Kidney epithelial cell (primary cell): ENCODE measurements around the gene SELENOP. TPM values are rescaled to one million over a fixed set of nuclear protein-coding genes. Genes with fewer than 3 reads are reported as not detected.
"Not testable (repeated sequence)": the region's sequence is repeated elsewhere in the genome, so short reads cannot be mapped to it uniquely, and the experiment has no call there.

Source experiments
- DNase-seq: peaks from one replicate; pipeline ENCODE4 v3.0.0-alpha.2; 2010; ENCODE audit warnings: low read depth
- H3K27me3 ChIP-seq: 2 replicates; pipeline ENCODE4 v1.6.0; 2011; ENCODE audit warnings: low read length; ENCODE audit not compliant: control insufficient read depth, insufficient read depth
- H3K36me3 ChIP-seq: 2 replicates; pipeline ENCODE4 v1.5.1; 2011; ENCODE audit warnings: low read length; ENCODE audit not compliant: control insufficient read depth, insufficient read depth
- H3K4me3 ChIP-seq: 2 replicates; pipeline ENCODE4 v1.5.1; 2011; ENCODE audit warnings: low read depth, mild to moderate bottlenecking, control low read depth, low read length
- total RNA-seq: library from RNA; depleted of rRNA; stranded (reverse); fragments of >200 nt; gene quantifications from 2 replicates; pipeline ENCODE4 v1.2.3, GENCODE V29; 2015
- TF ChIP-seq, protein P1 (sequence below): IDR thresholded peaks from 2 replicates; pipeline ENCODE4 v1.5.1; 2011; ENCODE audit warnings: mild to moderate bottlenecking, moderate library complexity, low read length, control low read depth, inconsistent platforms; ENCODE audit not compliant: insufficient read depth, poor library complexity, severe bottlenecking

SELENOP gene
- total RNA-seq, 1 donor from 2014 or later = 14.1 TPM

DNA sequence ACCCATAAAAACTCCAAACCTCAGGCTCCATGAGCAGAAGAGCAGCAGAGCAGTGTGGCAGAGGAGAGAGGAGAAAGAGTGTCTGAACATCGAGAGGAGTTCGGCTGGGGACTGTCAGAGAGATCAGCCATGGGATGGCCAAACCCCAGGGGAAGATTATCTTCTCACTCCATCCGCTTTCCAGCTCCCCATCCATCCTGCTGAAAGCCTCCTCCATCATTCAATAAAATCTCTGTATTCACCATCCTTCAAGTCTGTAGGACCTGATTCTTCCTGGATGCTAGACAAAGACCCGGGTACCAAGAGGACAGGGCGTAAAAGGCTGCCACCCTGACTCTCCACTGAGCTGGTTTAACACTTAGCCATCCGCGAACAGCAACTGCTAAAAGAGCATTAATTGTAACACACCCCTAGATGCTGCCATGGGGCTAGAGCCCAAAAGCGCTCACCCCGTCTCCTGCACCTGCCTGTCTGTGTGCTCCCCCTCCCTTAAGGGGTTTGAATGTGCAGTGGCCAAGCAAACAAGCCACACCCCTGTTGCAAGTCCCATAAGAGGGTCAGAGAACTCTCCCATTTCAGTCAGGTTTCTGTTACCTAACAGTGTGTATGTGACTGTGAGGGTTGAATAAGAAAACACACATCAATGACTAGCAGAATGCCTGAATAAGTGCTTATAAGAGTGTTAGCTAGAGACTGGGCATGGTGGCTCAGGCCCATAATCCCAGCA lies 13.9 kb upstream of the SELENOP start:
- Histone ChIP-seq H3K36me3 (no peaks in the 10 kb centered on the region), H3K4me3 (no peak overlapping the region), H3K27me3 (no peaks in the 10 kb centered on the region)
- TF ChIP-seq, protein P1, sequence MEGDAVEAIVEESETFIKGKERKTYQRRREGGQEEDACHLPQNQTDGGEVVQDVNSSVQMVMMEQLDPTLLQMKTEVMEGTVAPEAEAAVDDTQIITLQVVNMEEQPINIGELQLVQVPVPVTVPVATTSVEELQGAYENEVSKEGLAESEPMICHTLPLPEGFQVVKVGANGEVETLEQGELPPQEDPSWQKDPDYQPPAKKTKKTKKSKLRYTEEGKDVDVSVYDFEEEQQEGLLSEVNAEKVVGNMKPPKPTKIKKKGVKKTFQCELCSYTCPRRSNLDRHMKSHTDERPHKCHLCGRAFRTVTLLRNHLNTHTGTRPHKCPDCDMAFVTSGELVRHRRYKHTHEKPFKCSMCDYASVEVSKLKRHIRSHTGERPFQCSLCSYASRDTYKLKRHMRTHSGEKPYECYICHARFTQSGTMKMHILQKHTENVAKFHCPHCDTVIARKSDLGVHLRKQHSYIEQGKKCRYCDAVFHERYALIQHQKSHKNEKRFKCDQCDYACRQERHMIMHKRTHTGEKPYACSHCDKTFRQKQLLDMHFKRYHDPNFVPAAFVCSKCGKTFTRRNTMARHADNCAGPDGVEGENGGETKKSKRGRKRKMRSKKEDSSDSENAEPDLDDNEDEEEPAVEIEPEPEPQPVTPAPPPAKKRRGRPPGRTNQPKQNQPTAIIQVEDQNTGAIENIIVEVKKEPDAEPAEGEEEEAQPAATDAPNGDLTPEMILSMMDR = no peak
- no peak for DNase-seq

DNA sequence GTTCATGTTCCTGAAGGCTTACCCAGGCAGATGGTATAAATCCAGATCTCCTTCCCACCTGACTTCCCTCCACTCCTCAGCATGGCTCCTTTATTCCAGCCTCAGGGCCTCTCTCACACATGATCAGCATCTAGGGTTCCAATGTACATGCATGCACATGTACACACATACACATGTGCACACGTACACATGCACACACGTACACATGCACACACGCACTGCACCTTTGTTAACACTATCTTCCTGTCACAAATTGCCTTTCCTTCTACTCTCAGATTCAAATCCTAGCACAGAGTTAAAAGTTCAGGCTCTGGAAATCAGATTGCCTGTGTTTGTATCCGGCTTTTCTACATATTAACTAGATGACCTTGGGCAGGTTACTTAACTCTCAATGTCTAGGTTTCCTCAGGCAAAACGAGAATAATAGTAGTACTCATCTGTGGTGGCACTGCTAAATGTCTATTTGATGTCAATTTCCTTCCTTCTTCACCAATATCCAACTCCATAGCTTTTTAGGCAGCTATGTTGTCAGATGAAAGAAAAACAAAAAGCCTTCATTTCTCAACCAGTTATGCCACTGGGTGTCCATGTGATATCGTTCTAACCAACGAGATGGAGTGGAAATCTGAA lies 12.8 kb upstream of the SELENOP start:
- H3K36me3 ChIP-seq = no peaks in the 10 kb centered on the region
- H3K27me3 ChIP-seq = no peaks in the 10 kb centered on the region
- no peak for DNase-seq
- TF ChIP-seq, protein P1 = no peak
- no peak overlapping the region for H3K4me3 ChIP-seq

DNA sequence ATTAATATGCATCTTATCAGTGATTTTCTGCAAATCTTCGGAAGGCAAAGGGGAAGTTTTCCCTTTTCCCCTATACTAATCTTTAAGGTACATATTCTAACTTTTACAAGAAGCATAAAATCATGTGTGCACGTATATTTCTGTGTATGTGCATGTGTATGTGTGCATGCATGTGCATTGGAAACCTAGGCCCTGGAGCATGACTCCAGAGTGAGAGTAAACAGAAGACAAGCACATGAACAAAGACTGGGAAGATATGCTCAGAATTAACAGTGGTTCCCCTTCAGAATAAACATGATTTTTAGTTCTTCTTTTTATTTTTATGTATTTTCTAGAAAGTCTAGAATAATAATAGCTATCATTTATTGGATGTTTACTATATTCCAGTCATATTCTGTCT lies 10.9 kb upstream of the SELENOP start:
- TF ChIP-seq, protein P1 = no peak
- Histone ChIP-seq H3K4me3 (no peak overlapping the region), H3K27me3 (no peaks in the 10 kb centered on the region), H3K36me3 (no peaks in the 10 kb centered on the region)
- DNase-seq = no peak

DNA sequence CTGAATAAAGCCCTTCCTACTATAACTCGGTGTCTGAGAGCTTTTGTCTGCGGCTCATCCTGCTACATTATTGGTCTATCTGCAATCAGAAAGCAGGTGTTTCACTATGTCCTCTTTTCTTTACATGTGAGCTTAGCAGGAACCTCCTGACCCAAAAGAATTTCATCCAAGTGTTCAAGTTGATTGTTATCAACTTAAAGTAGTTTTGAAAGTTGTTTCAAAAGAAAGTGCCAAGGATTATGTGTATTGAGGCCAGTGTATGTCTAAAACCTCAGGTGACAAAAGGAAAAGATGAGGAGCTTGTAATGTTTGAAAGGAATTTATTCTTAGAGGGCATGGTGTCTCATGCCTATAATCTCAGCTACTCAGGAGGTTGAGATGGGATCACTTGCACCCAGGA lies 8.1 kb upstream of the SELENOP start:
- Histone ChIP-seq H3K4me3 (no peak overlapping the region), H3K36me3 (no peaks in the 10 kb centered on the region), H3K27me3 (no peaks in the 10 kb centered on the region)
- TF ChIP-seq, protein P1 = no peak
- DNase-seq = no peak

DNA sequence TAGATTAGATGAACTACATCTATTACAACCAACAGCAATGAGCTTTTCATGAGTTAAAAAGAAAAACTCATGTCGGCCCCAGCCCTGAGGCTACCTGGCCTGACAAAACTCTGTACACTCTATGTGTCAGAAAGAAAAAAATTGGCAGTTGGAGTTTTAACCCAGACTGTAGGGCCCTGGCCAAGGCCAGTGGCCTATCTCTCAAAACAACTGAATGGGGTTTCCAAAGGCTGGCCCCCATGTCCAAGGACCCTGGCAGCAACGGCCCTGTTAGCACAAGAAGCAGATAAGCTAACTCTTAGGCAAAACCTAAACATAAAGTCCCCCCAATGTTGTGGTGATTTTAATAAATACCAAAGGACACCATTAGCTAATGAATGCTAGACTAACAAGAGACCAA lies 4.9 kb upstream of the SELENOP start:
- H3K4me3 ChIP-seq, H3K27me3 ChIP-seq, DNase-seq, H3K36me3 ChIP-seq: not testable (repeated sequence)

DNA sequence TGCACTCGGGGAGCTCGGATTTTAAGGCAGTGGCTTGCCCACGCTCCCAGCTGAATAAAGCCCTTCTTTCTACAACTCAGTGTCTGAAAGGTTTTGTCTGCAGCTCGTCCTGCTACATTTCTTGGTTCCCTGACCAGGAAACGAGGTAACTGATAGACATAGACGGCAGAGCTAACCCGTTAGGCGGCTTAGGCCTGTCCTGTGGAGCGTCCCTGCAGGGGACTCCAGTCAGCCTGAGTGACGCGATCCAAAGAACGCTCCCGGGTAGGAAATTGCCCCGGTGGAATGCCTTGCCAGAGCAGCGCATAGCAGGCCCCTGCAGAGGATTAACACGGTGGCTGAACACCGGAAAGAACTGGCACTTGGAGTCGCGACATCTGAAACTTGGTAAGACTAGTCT lies 1.8 kb upstream of the SELENOP start:
- TF ChIP-seq, protein P1 = no peak
- DNase-seq = no peak
- no peaks in the 10 kb centered on the region for H3K36me3 ChIP-seq
- H3K27me3 ChIP-seq = no peaks in the 10 kb centered on the region
- no peak overlapping the region for H3K4me3 ChIP-seq
